GM10266 (cell line): Measurements from ENCODE around the gene STK11.

ENCODE experiments used
- DNase-seq: peaks from one replicate; pipeline ENCODE4 v3.0.0; 2012; ENCODE audit errors: extremely low spot score
- CTCF ChIP-seq: IDR thresholded peaks from 2 replicates; pipeline ENCODE4 v1.5.1; 2012; ENCODE audit warnings: mild to moderate bottlenecking, low read depth; ENCODE audit not compliant: control insufficient read depth, insufficient read depth; ENCODE audit errors: missing control alignments

The STK11 gene

GRCh38 chr19:1229924-1230782 is 24.6 kb downstream of the STK11 start:
- DNase-seq = no peak
- no peak for TF ChIP-seq CTCF

- TF ChIP-seq CTCF = no peak
- no peak for DNase-seq
Observed at GRCh38 chr19:1230783-1231489, 25.4 kb downstream of the STK11 start.

GRCh38 chr19:1231729-1232637 is 26.4 kb downstream of the STK11 start:
- no peak for DNase-seq
- TF ChIP-seq CTCF = no peak

- DNase-seq = no peak
- TF ChIP-seq CTCF = no peak
Observed at GRCh38 chr19:1232652-1233072, 27.1 kb downstream of the STK11 start.

GRCh38 chr19:1233115-1233667 is 27.6 kb downstream of the STK11 start:
- no peak for DNase-seq
- no peak for TF ChIP-seq CTCF

GRCh38 chr19:1234051-1234954 is 28.7 kb downstream of the STK11 start:
- DNase-seq = no peak
- TF ChIP-seq CTCF = no peak
